IMR-90 (cell line): ENCODE measurements around the gene CCDC61. TPM values are rescaled to one million over a fixed set of nuclear protein-coding genes. Genes with fewer than 3 reads are reported as not detected.

Experiments
- ATAC-seq: fragments of 200-7000 bp; cut with Tn5 transposase; 2 replicates; pipeline ENCODE4 v1.9.1; 2020; ENCODE audit warnings: low read depth, mild to moderate bottlenecking, moderate library complexity
- BruUV-seq: library from RNA; stranded (reverse); fragments of 400-500 nt; replicated peaks from 2 replicates; lab custom pipeline; 2021; lab: Mats Ljungman, UMichigan
- CTCF ChIA-PET: fragments of 300-600 bp; formaldehyde crosslinking; extraction: SDS; loops from one replicate; lab custom pipeline; 2021; ENCODE audit warnings: antibody characterized with exemption; lab: Yijun Ruan, JAX
- POLR2A ChIA-PET: fragments of 300-600 bp; sonication (Branson Sonifier 250); formaldehyde crosslinking; loops from one replicate; lab custom pipeline; 2022; ENCODE audit warnings: antibody characterized with exemption; ENCODE audit not compliant: unreplicated experiment; lab: Charles Lee
- DNase-seq: peaks from one replicate; pipeline ENCODE4 v3.0.0; 2013
- H2AFZ ChIP-seq: replicated peaks from 2 replicates; pipeline ENCODE3; 2013; ENCODE audit warnings: low read length, mild to moderate bottlenecking; ENCODE audit not compliant: poor library complexity
- H2AK5ac ChIP-seq: 2 replicates; pipeline ENCODE4 v1.6.1; 2013; ENCODE audit warnings: low read depth, low read length, inconsistent platforms
- H2AK9ac ChIP-seq: replicated peaks from 2 replicates; pipeline ENCODE3; 2013; ENCODE audit warnings: mild to moderate bottlenecking, low read depth, low read length, moderate library complexity; ENCODE audit not compliant: poor library complexity
- H2BK120ac ChIP-seq: 2 replicates; pipeline ENCODE4 v1.6.1; 2013; ENCODE audit warnings: low read depth, low read length, inconsistent platforms
- H2BK15ac ChIP-seq: 3 replicates; pipeline ENCODE4 v1.6.1; 2013; ENCODE audit warnings: low read depth, low read length, inconsistent platforms
- H2BK20ac ChIP-seq: 2 replicates; pipeline ENCODE4 v1.6.1; 2013; ENCODE audit warnings: low read depth, mild to moderate bottlenecking, inconsistent platforms, low read length, moderate library complexity
- H2BK5ac ChIP-seq: 2 replicates; pipeline ENCODE4 v1.6.1; 2013; ENCODE audit warnings: mild to moderate bottlenecking, low read depth, low read length, inconsistent platforms; ENCODE audit not compliant: poor library complexity, severe bottlenecking
- H3K14ac ChIP-seq: replicated peaks from 2 replicates; pipeline ENCODE4 v1.6.1; 2013; ENCODE audit warnings: low read depth, low read length, inconsistent platforms
- H3K18ac ChIP-seq: 2 replicates; pipeline ENCODE4 v1.6.1; 2013; ENCODE audit warnings: low read depth, low read length, control low read depth
- H3K23ac ChIP-seq: 2 replicates; pipeline ENCODE4 v1.6.1; 2013; ENCODE audit warnings: low read depth, low read length, inconsistent platforms
- H3K27ac ChIP-seq: 2 replicates; pipeline ENCODE4 v1.5.1; 2013; ENCODE audit warnings: mild to moderate bottlenecking, control low read depth, low read length; ENCODE audit not compliant: insufficient read depth
- H3K27me3 ChIP-seq: 2 replicates; pipeline ENCODE4 v1.6.1; 2013; ENCODE audit warnings: low read length; ENCODE audit not compliant: control insufficient read depth, insufficient read depth
- H3K36me3 ChIP-seq: 2 replicates; pipeline ENCODE4 v1.6.1; 2013; ENCODE audit warnings: low read length, mixed read lengths; ENCODE audit not compliant: control insufficient read depth, insufficient read depth
- H3K4ac ChIP-seq: 2 replicates; pipeline ENCODE4 v1.6.1; 2013; ENCODE audit warnings: low read depth, low read length, inconsistent platforms
- H3K4me1 ChIP-seq: 2 replicates; pipeline ENCODE4 v1.6.1; 2013; ENCODE audit warnings: low read length, mixed read lengths; ENCODE audit not compliant: control insufficient read depth, insufficient read depth
- H3K4me2 ChIP-seq: 2 replicates; pipeline ENCODE4 v1.6.1; 2013; ENCODE audit warnings: low read depth, mild to moderate bottlenecking, control low read depth, low read length, moderate library complexity
- H3K4me3 ChIP-seq: 2 replicates; pipeline ENCODE4 v1.5.1; 2013; ENCODE audit warnings: low read depth, mild to moderate bottlenecking, control low read depth, low read length, moderate library complexity; ENCODE audit not compliant: insufficient read depth
- H3K56ac ChIP-seq: 2 replicates; pipeline ENCODE4 v1.6.1; 2013; ENCODE audit warnings: low read length, inconsistent platforms; ENCODE audit not compliant: insufficient read depth; ENCODE audit errors: extremely low read depth
- H3K79me1 ChIP-seq, 2 experiments: 2 replicates each; pipeline ENCODE4 v1.6.1; 2013; ENCODE audit warnings: low read length in 2 of 2, inconsistent platforms in 1 of 2, low read depth in 1 of 2
- H3K9ac ChIP-seq: 2 replicates; pipeline ENCODE4 v1.6.1; 2013; ENCODE audit warnings: low read depth, low read length, control low read depth
- H3K9me1 ChIP-seq: 2 replicates; pipeline ENCODE4 v1.6.1; 2013; ENCODE audit warnings: low read length, inconsistent platforms; ENCODE audit not compliant: insufficient read depth
- H3K9me3 ChIP-seq: 2 replicates; pipeline ENCODE4 v1.6.1; 2013; ENCODE audit warnings: low read length; ENCODE audit not compliant: control insufficient read depth, insufficient read depth
- H4K20me1 ChIP-seq: 2 replicates; pipeline ENCODE4 v1.6.1; 2013; ENCODE audit warnings: low read length, inconsistent platforms; ENCODE audit not compliant: insufficient read depth
- H4K5ac ChIP-seq: 2 replicates; pipeline ENCODE4 v1.6.1; 2013; ENCODE audit warnings: mild to moderate bottlenecking, low read depth, low read length, control low read depth
- H4K8ac ChIP-seq, 2 experiments: 2 replicates each; pipeline ENCODE4 v1.6.1; 2013; ENCODE audit warnings: low read depth in 2 of 2, low read length in 2 of 2, control low read depth in 1 of 2, inconsistent platforms in 1 of 2
- H4K91ac ChIP-seq: 2 replicates; pipeline ENCODE4 v1.6.1; 2013; ENCODE audit warnings: low read depth, low read length, inconsistent platforms; ENCODE audit not compliant: insufficient read depth
- ELK1 ChIP-seq: fragments of 150-350 bp; IDR thresholded peaks from 2 replicates; pipeline ENCODE4 v1.6.1; 2016; ENCODE audit warnings: low read depth, mild to moderate bottlenecking, low read length, moderate library complexity, borderline replicate concordance
- FOS ChIP-seq: fragments of 150-350 bp; IDR thresholded peaks from 2 replicates; pipeline ENCODE4 v1.6.1; 2016; ENCODE audit warnings: low read depth, low read length
- MAFK ChIP-seq: IDR thresholded peaks from 2 replicates; pipeline ENCODE4 v1.6.1; 2012; ENCODE audit warnings: low read depth, low read length, improper control_type of control experiment
- RFX5 ChIP-seq: IDR thresholded peaks from 2 replicates; pipeline ENCODE4 v1.8.0; 2012; ENCODE audit warnings: low read depth, mild to moderate bottlenecking, low read length, moderate library complexity
- WGBS, 2 experiments: methylation state at CpG; one replicate each; pipeline versions ENCODE4 v1.1.5 to v1.1.7; 2013; ENCODE audit warnings: missing lambda C conversion rate in 2 of 2; ENCODE audit not compliant: insufficient read length in 1 of 2; ENCODE audit errors: extremely low coverage in 2 of 2; 5-methylcytosine and 5-hydroxymethylcytosine counted together
- dilution Hi-C: fragments of 300-500 bp; cut with HindIII; formaldehyde crosslinking; loops from one replicate; pipeline ENCODE4 v1.14.3; 2018; ENCODE audit warnings: low sequenced_read_pairs; ENCODE audit not compliant: unreplicated experiment
- in situ Hi-C: fragments of 300-500 bp; cut with MboI; formaldehyde crosslinking; loops from 3 replicates; pipeline ENCODE4 v1.14.3; 2019; ENCODE audit warnings: low sequenced_read_pairs, inconsistent platforms, mixed read lengths
- intact Hi-C: fragments of 100-400 bp; cut with micrococcal nuclease; formaldehyde crosslinking; loops from 2 replicates; pipeline ENCODE4 v1.10.0; 2022
- polyA plus RNA-seq, 3 experiments: library from polyadenylated mRNA; depleted of rRNA; stranded (reverse); fragments of >200 nt; gene quantifications; 2 replicates each; pipeline ENCODE4 v1.2.3, GENCODE V29; 2012; ENCODE audit warnings: low replicate concordance in 1 of 3
- total RNA-seq: library from RNA; depleted of rRNA; stranded (reverse); fragments of >200 nt; gene quantifications from 2 replicates; pipeline ENCODE4 v1.2.3, GENCODE V29; 2012

The CCDC61 gene
- total and polyA plus RNA-seq, 2 of the 4 experiments (the other 2 are of a cell fraction): 3.2 to 9.1 TPM

- H3K9ac ChIP-seq: no peak overlapping the region
- H3K14ac ChIP-seq: no peak overlapping the region
- H3K9me1 ChIP-seq: peaks cover 8% of the 10 kb centered on the region
- peaks cover 21% of the 10 kb centered on the region for H3K27me3 ChIP-seq
- H3K18ac ChIP-seq: no peak overlapping the region
- H3K9me3 ChIP-seq: peaks cover 3% of the 10 kb centered on the region; the same call in 1 of the 2 replicates
- H2BK5ac ChIP-seq: no peak overlapping the region
- H3K4me1 ChIP-seq: peaks cover 2% of the 10 kb centered on the region; the same call in 1 of the 2 replicates
- H4K20me1 ChIP-seq: no peaks in the 10 kb centered on the region
- H3K27ac ChIP-seq: no peak overlapping the region
- no peak overlapping the region for H3K23ac ChIP-seq
- no peak overlapping the region for H3K4me2 ChIP-seq
- dilution Hi-C loops (no loop called here), intact Hi-C loops (no loop called here), in situ Hi-C loops (no loop called here)
- no peak overlapping the region for H2BK120ac ChIP-seq
- no peaks in the 10 kb centered on the region for H3K79me1 ChIP-seq
- no peak overlapping the region for H4K8ac ChIP-seq
- H4K5ac ChIP-seq: no peak overlapping the region
- H2AK5ac ChIP-seq: no peak overlapping the region
- BruUV-seq: no TSS peak
- no peak overlapping the region for H4K91ac ChIP-seq
- TF ChIP-seq MAFK: no peak
- no peak for TF ChIP-seq RFX5
- no peak for TF ChIP-seq FOS
- TF ChIP-seq ELK1: no peak
- no CpG with 5 or more reads among the region's 1 CpG for WGBS, 2 experiments
- DNase-seq (no peak), ATAC-seq (no peak)
- no peak overlapping the region for H2BK20ac ChIP-seq
- no peak overlapping the region for H2AK9ac ChIP-seq
- ChIA-PET POLR2A (no interaction called here), CTCF (no interaction called here)
- H3K4me3 ChIP-seq: no peak overlapping the region
- no peak overlapping the region for H3K4ac ChIP-seq
- H3K36me3 ChIP-seq: no peaks in the 10 kb centered on the region
- H2AFZ ChIP-seq: no peak overlapping the region
- no peak overlapping the region for H3K56ac ChIP-seq
- H2BK15ac ChIP-seq: no peak overlapping the region
Measured at GRCh38 chr19:46066471-46066870, 71.2 kb downstream of the CCDC61 start.
